ENCODE measurements around the gene BRINP3. TPM values are rescaled to one million over a fixed set of nuclear protein-coding genes. Genes with fewer than 3 reads are reported as not detected.

BRINP3 gene
- total and polyA plus RNA-seq, 12 donors, result 0.08 to 1.7 (median 0.30) TPM; not detected in 5

DNA sequence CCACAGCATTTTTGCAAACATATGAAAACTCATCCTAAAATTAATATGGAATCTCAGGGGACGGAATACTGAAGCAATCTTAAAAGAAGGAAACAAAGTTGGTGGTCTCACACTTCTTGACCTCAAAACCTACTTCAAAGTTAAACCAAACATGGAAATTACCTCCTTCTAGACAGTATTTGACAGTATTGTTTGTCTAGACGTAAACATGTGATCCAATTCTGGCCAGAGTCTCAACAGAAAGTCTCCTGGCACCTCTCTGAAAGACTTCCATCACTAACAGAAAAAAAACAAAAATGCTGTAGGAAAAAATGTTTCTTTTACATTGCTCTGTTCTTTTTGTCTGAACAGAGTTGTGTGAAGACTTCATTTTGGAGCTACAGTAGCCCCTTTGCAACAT lies 99.7 kb downstream of the BRINP3 start:
- TF ChIP-seq CTCF (IDR thresholded peaks at IDR 0.05), result no peak
- Histone ChIP-seq H3K36me3 (no peaks in the 10 kb centered on the region), H3K27ac (no peak overlapping the region), H3K4me1 (no peaks in the 10 kb centered on the region), H3K9me3 (no peaks in the 10 kb centered on the region), H3K27me3 (no peaks in the 10 kb centered on the region), H3K4me3 (no peak overlapping the region)
- no peak for DNase-seq
- ATAC-seq, result no peak
- intact Hi-C loops (cut with DNase I), result no loop called here
- 70 to 72% methylated on average over 2 of the region's 2 CpGs for WGBS, 2 donors

GRCh38 chr1:190377294-190377693 lies 100.4 kb downstream of the BRINP3 start:
- ATAC-seq, result no peak
- no peak for TF ChIP-seq CTCF (IDR thresholded peaks at IDR 0.05)
- Histone ChIP-seq H3K27ac (no peak overlapping the region), H3K9me3 (no peaks in the 10 kb centered on the region), H3K36me3 (no peaks in the 10 kb centered on the region), H3K4me3 (no peak overlapping the region), H3K27me3 (no peaks in the 10 kb centered on the region), H3K4me1 (no peaks in the 10 kb centered on the region)
- WGBS, 2 donors, result 78 to 79% methylated on average over 2 of the region's 2 CpGs
- DNase-seq, result no peak
- intact Hi-C loops (cut with DNase I), result no loop called here

DNA sequence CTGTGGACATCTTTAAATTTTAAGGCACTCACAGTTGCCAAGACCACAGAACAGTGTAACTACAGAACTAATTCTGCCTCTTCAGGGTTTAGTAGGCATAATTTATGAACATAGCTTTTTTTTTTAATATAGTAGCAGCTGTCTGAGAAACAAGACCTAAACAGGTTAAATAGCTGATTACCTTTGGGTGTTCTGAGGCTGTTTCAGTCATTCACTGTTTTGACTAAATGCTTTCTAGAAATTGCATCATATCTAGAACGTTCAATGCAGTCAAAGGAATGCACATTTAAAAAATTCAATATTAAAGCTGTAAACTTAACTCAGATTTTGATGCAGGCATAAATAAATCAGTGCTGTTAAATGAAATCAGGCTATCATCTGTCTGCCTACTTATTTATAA lies 101.6 kb downstream of the BRINP3 start:
- WGBS, 2 donors, result 41 to 45% methylated on average over 1 of the region's 1 CpG
- intact Hi-C loops (cut with DNase I), result no loop called here
- no peaks in the 10 kb centered on the region for H3K4me1 ChIP-seq
- no peak overlapping the region for H3K4me3 ChIP-seq
- no peak overlapping the region for H3K27ac ChIP-seq
- H3K36me3 ChIP-seq, result no peaks in the 10 kb centered on the region
- no peaks in the 10 kb centered on the region for H3K9me3 ChIP-seq
- ATAC-seq, result no peak
- DNase-seq, result no peak
- no peaks in the 10 kb centered on the region for H3K27me3 ChIP-seq
- no peak for TF ChIP-seq CTCF (IDR thresholded peaks at IDR 0.05)

DNA sequence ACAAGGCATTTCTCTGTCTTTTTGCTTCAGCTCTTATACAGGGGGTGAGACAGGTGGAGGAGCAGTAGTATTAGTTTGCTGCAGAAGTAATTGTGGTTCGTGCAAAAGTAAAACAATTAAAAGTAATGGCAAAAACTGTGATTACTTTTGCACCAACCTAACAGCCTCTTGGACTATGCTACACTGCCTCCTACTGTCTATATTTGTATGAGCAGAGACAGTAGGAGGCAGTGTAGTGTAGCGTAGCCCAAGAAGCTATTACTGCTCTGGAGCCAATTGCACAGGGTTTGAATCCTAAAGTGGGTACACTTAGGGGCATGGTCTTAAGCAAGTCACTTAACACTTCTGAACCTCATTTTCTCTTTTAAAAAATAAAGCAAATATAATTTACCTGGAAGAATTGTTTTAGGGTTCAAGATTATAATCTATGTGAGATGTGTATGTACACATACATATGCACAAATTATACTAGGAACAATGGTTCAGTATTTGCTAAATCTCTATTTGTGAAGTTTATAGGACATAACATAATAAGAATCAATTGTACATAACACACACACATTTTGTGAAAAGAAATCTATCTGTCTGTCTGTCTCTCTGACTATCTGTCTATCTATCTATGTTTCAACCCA lies 103.8 kb downstream of the BRINP3 start:
- no peaks in the 10 kb centered on the region for H3K4me1 ChIP-seq
- H3K4me3 ChIP-seq, result no peak overlapping the region
- ATAC-seq (no peak), DNase-seq (no peak)
- H3K9me3 ChIP-seq, result peaks cover 0 to 3% (median 0%) of the 10 kb centered on the region in 11 donors
- intact Hi-C loops (cut with DNase I), result no loop called here
- no peaks in the 10 kb centered on the region for H3K36me3 ChIP-seq
- H3K27me3 ChIP-seq, result no peaks in the 10 kb centered on the region
- 34 to 44% methylated on average over 2 of the region's 2 CpGs for WGBS, 2 donors
- no peak overlapping the region for H3K27ac ChIP-seq
- no peak for TF ChIP-seq CTCF (IDR thresholded peaks at IDR 0.05)
